Measurements from ENCODE around the gene NLGN3.

DNA sequence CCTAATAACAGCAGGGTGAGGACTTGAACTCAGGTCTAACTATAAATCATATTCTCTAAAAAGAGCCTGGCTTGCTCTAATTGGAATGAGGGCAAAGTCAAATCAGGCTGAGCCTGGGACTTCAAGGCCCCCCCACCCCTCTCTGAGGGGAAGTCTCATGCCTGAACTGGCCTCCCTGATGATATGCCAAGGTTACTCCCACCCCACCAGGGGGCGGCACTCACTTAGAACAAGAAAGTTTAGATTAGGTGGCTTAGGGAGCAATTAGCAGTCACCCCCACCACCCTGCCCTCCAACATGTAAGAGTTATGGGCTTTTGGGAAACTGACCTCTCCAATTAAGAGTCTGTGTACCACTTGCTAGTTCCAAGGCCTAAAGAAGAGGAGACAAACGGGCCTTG is 46.3 kb upstream of the NLGN3 start:
- TF ChIP-seq GATA3 (IDR thresholded peaks at IDR 0.05; ENCODE audit: low read depth, low read length) (no peak), GATA2 (IDR thresholded peaks at IDR 0.05; ENCODE audit: low read depth, low read length) (no peak)
